ENCODE results near the gene PRR36.

Gene PRR36

DNA sequence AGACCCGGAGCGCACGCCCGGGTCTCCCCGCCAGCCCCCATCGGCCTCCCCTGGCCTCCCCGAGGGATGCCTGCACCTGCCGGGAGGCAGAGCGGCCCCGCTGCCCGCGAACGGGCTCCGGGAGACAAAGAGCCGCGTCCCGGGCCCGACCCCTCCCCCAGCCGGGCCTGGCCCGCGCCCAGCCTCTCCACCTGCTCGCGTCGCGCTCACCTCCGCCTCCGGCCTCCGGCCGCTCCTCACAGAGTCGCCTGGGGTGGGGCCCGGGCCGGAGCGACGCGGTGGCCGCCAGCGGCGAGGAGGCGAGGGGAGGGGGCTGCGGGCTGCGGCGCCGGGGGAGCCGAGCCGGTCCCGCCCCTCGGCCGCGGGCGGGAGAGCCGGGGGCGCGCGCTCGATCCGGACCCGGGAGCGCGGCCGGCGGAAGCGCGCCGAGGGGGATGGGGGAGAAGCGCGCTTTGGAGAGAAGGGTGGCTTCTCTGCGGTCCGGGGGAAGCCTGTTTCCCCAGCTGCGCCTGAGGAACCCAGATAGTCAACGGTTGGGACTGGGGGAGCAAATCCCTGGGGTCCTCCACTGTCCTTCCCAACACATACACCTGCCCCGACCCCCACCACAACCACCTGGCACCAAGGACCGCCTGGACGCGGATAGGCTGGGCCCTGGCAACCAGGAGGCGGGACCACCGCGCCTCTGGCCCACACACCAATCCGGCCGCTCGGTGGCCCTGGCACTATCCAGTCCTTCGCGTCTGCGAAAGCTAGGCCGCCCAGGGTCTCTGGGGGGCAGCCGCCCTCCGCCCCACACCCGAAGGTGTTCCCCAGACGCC is at the start of gene PRR36:
PRR36 (minus strand) TSS at position 315 of the 821 bp plus-strand sequence. CDS start 701 bp downstream, outside the sequence.
- no peaks in the 10 kb centered on the region for H3K27me3 ChIP-seq (ENCODE audit: control insufficient read depth, insufficient read depth, low read length)
- peaks cover 10% of the 10 kb centered on the region for H3K4me1 ChIP-seq
- TF ChIP-seq, protein P1, sequence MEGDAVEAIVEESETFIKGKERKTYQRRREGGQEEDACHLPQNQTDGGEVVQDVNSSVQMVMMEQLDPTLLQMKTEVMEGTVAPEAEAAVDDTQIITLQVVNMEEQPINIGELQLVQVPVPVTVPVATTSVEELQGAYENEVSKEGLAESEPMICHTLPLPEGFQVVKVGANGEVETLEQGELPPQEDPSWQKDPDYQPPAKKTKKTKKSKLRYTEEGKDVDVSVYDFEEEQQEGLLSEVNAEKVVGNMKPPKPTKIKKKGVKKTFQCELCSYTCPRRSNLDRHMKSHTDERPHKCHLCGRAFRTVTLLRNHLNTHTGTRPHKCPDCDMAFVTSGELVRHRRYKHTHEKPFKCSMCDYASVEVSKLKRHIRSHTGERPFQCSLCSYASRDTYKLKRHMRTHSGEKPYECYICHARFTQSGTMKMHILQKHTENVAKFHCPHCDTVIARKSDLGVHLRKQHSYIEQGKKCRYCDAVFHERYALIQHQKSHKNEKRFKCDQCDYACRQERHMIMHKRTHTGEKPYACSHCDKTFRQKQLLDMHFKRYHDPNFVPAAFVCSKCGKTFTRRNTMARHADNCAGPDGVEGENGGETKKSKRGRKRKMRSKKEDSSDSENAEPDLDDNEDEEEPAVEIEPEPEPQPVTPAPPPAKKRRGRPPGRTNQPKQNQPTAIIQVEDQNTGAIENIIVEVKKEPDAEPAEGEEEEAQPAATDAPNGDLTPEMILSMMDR (IDR thresholded peaks at IDR 0.05) = no peak
- peak within 1 kb of the TSS; percentile 90 for H2AFZ ChIP-seq
- peak within 1 kb of the TSS; percentile 76 for H3K4me3 ChIP-seq (ENCODE audit: low read depth, low read length)
- H3K36me3 ChIP-seq (ENCODE audit: control insufficient read depth, insufficient read depth, low read length) = no peaks in the 10 kb centered on the region
- peak within 1 kb of the TSS; percentile 84 for H3K4me2 ChIP-seq (ENCODE audit: low read length)
- H3K9me3 ChIP-seq (ENCODE audit: control insufficient read depth, low read length) = no peaks in the 10 kb centered on the region
- peak within 1 kb of the TSS; percentile 19 for H3K27ac ChIP-seq
- no peak within 1 kb of the TSS for H3K9ac ChIP-seq
- no peaks in the 10 kb centered on the region for H3K79me2 ChIP-seq

DNA sequence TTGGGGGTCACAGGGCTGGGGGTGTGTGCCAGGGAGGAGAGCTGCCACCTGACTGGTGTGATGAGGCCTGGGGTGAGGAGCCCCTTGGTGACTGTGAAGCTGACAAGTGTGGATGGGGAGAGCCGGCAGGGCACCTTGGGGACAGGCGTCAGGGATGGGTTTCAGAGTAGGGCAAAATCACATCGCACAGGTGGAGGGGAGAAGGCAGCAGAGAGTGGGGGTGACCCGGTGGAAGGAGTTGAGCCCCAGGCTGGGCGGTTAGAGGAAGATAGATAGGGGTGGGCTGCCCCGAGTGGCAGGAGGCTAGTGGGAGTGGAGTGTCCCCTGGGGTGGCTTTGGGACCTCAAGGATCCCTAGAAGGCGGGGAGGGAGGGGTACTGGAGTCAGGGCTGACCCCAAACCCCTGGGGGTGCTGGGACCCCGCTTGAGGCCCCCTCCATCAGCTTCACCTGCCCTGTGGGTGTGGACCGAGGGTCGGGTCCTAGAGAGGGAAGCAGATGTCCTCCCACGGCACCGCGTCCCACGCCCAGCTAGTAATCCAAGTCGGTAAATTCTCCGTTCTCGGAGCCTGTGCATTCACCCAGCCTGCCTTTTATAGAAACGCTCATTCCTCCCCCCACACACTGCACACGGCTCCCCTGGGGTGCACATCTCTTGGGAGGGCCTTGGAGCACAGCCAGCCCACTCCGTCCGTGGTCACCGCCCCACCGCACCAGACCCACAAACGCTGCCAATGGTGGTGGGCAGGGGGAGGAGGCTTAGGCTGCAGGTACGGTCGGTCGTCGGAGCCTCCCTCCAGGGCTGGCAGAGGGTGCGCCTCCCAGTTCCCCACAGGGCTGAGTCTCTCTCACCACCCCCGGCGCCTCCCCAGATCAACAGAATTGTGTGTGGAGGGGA is 49.4 kb upstream of the PRR36 start:
- Histone ChIP-seq H3K36me3 (ENCODE audit: control insufficient read depth, insufficient read depth, low read length) (no peaks in the 10 kb centered on the region), H3K27ac (no peak overlapping the region), H3K4me1 (peaks cover 9% of the 10 kb centered on the region), H3K27me3 (ENCODE audit: control insufficient read depth, insufficient read depth, low read length) (no peaks in the 10 kb centered on the region), H3K79me2 (no peaks in the 10 kb centered on the region), H3K9me3 (ENCODE audit: control insufficient read depth, low read length) (no peaks in the 10 kb centered on the region), H2AFZ (no peak overlapping the region), H3K9ac (no peak overlapping the region), H3K4me2 (ENCODE audit: low read length) (no peak overlapping the region), H3K4me3 (ENCODE audit: low read depth, low read length) (no peak overlapping the region)
- TF ChIP-seq, protein P1 (IDR thresholded peaks at IDR 0.05) = no peak

DNA sequence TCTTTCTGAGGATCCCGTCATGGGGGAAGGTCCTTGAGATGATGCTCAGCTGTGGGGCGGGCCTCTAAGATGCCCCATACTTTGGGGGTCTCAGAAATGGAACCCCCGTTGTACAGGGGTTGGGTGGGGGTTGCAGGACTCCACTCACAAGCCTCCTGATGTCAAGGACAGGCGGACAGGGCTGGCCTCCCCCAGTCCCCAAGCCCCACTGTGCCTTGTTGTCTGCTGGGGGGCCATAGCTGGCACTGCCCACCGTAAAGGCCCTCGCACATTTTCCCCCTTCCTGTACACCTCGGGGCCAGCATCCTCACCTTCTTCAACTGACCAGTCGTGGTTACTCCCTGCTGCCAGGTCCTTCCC is 48.6 kb upstream of the PRR36 start:
- Histone ChIP-seq H3K27ac (no peak overlapping the region), H3K36me3 (ENCODE audit: control insufficient read depth, insufficient read depth, low read length) (no peaks in the 10 kb centered on the region), H3K27me3 (ENCODE audit: control insufficient read depth, insufficient read depth, low read length) (no peaks in the 10 kb centered on the region), H2AFZ (no peak overlapping the region), H3K4me3 (ENCODE audit: low read depth, low read length) (no peak overlapping the region), H3K79me2 (no peaks in the 10 kb centered on the region), H3K9ac (no peak overlapping the region), H3K9me3 (ENCODE audit: control insufficient read depth, low read length) (no peaks in the 10 kb centered on the region), H3K4me1 (peaks cover 6% of the 10 kb centered on the region), H3K4me2 (ENCODE audit: low read length) (no peak overlapping the region)
- TF ChIP-seq, protein P1 (IDR thresholded peaks at IDR 0.05) = no peak

DNA sequence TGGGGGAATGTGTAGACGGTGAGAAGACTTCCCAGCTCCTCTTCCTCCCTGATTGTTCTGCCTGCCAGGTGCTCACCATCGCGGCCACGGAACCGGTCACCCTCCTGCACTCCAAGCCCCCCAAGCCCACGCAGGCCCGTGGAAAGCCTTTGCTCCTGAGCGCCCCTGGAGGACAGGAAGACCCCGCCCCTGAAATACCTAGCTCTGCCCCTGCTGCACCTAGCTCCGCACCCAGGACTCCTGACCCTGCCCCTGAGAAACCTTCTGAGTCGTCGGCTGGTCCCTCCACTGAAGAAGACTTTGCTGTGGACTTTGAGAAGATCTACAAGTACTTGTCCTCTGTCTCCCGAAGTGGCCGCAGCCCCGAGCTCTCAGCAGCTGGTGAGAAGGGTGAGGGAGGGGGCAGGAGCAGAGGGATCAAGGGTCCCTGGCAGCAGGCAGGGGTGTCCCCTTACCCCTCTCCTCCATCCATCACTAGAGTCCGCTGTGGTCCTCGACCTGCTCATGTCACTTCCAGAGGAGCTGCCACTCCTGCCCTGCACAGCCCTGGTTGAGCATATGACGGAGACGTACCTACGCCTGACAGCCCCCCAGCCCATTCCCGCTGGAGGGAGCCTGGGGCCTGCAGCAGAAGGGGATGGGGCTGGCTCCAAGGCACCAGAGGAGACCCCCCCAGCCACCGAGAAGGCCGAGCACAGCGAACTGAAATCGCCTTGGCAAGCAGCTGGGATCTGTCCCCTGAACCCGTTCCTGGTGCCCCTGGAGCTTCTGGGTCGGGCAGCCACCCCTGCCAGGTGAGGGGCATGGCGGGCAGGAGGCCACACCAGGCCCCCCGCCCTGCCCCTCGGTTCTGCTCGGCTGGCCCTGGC is 48.0 kb upstream of the PRR36 start:
- Histone ChIP-seq H3K4me3 (ENCODE audit: low read depth, low read length) (no peak overlapping the region), H3K36me3 (ENCODE audit: control insufficient read depth, insufficient read depth, low read length) (no peaks in the 10 kb centered on the region), H3K4me2 (ENCODE audit: low read length) (no peak overlapping the region), H2AFZ (no peak overlapping the region), H3K9me3 (ENCODE audit: control insufficient read depth, low read length) (no peaks in the 10 kb centered on the region), H3K9ac (no peak overlapping the region), H3K4me1 (peaks cover 6% of the 10 kb centered on the region), H3K27me3 (ENCODE audit: control insufficient read depth, insufficient read depth, low read length) (no peaks in the 10 kb centered on the region), H3K27ac (no peak overlapping the region), H3K79me2 (no peaks in the 10 kb centered on the region)
- TF ChIP-seq, protein P1 (IDR thresholded peaks at IDR 0.05) = no peak

Data from parathyroid adenoma (tissue), 2 donors.